Neural progenitor cell (in vitro differentiated cells): Measurements from ENCODE around the gene NEDD4L. TPM values are rescaled to one million over a fixed set of nuclear protein-coding genes. Genes with fewer than 3 reads are reported as not detected.

Source experiments
- DNase-seq: peaks from one replicate; pipeline ENCODE4 v3.0.0-alpha.2; 2016; ENCODE audit warnings: low spot score
- H2AFZ ChIP-seq: fragments of 200-600 bp; sonication (generic); replicated peaks from 2 replicates; pipeline ENCODE4 v1.6.1; 2016; ENCODE audit warnings: antibody characterized with exemption
- H3F3A ChIP-seq: fragments of 200-600 bp; sonication (generic); 2 replicates; pipeline ENCODE4 v1.6.1; 2016; ENCODE audit warnings: antibody characterized with exemption, low read depth
- H3K27ac ChIP-seq: fragments of 200-600 bp; sonication (generic); 2 replicates; pipeline ENCODE4 v1.5.1; 2016; ENCODE audit warnings: mild to moderate bottlenecking
- H3K27me3 ChIP-seq: fragments of 200-600 bp; sonication (generic); 2 replicates; pipeline ENCODE4 v1.6.1; 2016; ENCODE audit warnings: mild to moderate bottlenecking, moderate library complexity
- H3K36me3 ChIP-seq: fragments of 200-600 bp; sonication (generic); 2 replicates; pipeline ENCODE4 v1.5.1; 2016
- H3K4me1 ChIP-seq: fragments of 200-600 bp; sonication (generic); 2 replicates; pipeline ENCODE4 v1.6.1; 2016; ENCODE audit warnings: mixed run types
- H3K4me2 ChIP-seq: fragments of 200-600 bp; sonication (generic); 2 replicates; pipeline ENCODE4 v1.6.1; 2016
- H3K4me3 ChIP-seq: fragments of 200-600 bp; sonication (generic); 2 replicates; pipeline ENCODE4 v1.5.1; 2016
- H3K79me2 ChIP-seq: fragments of 200-600 bp; sonication (generic); 2 replicates; pipeline ENCODE4 v1.6.1; 2016; ENCODE audit warnings: low read depth
- H3K9ac ChIP-seq: fragments of 200-600 bp; sonication (generic); 2 replicates; pipeline ENCODE4 v1.6.1; 2016
- H3K9me3 ChIP-seq: fragments of 200-600 bp; sonication (generic); 2 replicates; pipeline ENCODE4 v1.5.1; 2016; ENCODE audit warnings: low read depth
- H4K20me1 ChIP-seq: fragments of 200-600 bp; sonication (generic); 2 replicates; pipeline ENCODE4 v1.6.1; 2016; ENCODE audit warnings: low read depth
- H3K27ac Mint-ChIP-seq: 3 replicates; pipeline ENCODE4 v1.8.0; 2021; ENCODE audit warnings: mixed read lengths
- H3K27me3 Mint-ChIP-seq: 2 replicates; pipeline ENCODE4 v1.8.0; 2022; ENCODE audit warnings: low read depth, mild to moderate bottlenecking, inconsistent platforms, moderate library complexity, mixed read lengths; ENCODE audit not compliant: insufficient read depth
- H3K36me3 Mint-ChIP-seq: 3 replicates; pipeline ENCODE4 v1.8.0; 2021; ENCODE audit warnings: mixed read lengths
- H3K4me1 Mint-ChIP-seq: 3 replicates; pipeline ENCODE4 v1.8.0; 2021; ENCODE audit warnings: mixed read lengths
- H3K4me3 Mint-ChIP-seq: 3 replicates; pipeline ENCODE4 v1.8.0; 2021; ENCODE audit warnings: mild to moderate bottlenecking, moderate library complexity, mixed read lengths
- H3K9me3 Mint-ChIP-seq: 3 replicates; pipeline ENCODE4 v1.8.0; 2020; ENCODE audit warnings: mixed read lengths
- EZH2 ChIP-seq: fragments of 200-600 bp; sonication (generic); IDR thresholded peaks from 2 replicates; pipeline ENCODE4 v1.6.1; 2017; ENCODE audit warnings: antibody characterized with exemption, mild to moderate bottlenecking, moderate library complexity
- EZH2phosphoT487 ChIP-seq: fragments of 200-600 bp; sonication (generic); IDR thresholded peaks from 2 replicates; pipeline ENCODE4 v1.6.1; 2017; ENCODE audit warnings: antibody characterized with exemption
- total RNA-seq: library from RNA; depleted of rRNA; stranded (reverse); fragments of >200 nt; gene quantifications from 2 replicates; pipeline ENCODE4 v1.2.3, GENCODE V29; 2015; ENCODE audit warnings: low replicate concordance
- TF ChIP-seq, protein P1 (sequence below): fragments of 200-600 bp; sonication (generic); IDR thresholded peaks from 2 replicates; pipeline ENCODE4 v1.5.1; 2017; ENCODE audit warnings: antibody characterized with exemption, mild to moderate bottlenecking

Gene NEDD4L
- total RNA-seq, 1 donor from 2014 or later, result 55.5 TPM

GRCh38 chr18:58370038-58370580 lies 326.1 kb downstream of the NEDD4L start:
- TF ChIP-seq EZH2 (no peak), EZH2phosphoT487 (no peak)
- TF ChIP-seq, protein P1, sequence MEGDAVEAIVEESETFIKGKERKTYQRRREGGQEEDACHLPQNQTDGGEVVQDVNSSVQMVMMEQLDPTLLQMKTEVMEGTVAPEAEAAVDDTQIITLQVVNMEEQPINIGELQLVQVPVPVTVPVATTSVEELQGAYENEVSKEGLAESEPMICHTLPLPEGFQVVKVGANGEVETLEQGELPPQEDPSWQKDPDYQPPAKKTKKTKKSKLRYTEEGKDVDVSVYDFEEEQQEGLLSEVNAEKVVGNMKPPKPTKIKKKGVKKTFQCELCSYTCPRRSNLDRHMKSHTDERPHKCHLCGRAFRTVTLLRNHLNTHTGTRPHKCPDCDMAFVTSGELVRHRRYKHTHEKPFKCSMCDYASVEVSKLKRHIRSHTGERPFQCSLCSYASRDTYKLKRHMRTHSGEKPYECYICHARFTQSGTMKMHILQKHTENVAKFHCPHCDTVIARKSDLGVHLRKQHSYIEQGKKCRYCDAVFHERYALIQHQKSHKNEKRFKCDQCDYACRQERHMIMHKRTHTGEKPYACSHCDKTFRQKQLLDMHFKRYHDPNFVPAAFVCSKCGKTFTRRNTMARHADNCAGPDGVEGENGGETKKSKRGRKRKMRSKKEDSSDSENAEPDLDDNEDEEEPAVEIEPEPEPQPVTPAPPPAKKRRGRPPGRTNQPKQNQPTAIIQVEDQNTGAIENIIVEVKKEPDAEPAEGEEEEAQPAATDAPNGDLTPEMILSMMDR, result no peak
- peaks cover 6% of the 10 kb centered on the region for H3F3A ChIP-seq
- no peaks in the 10 kb centered on the region for H3K36me3 ChIP-seq
- H3K27ac ChIP-seq, result no peak overlapping the region
- no peaks in the 10 kb centered on the region for H3K79me2 ChIP-seq
- Mint-ChIP-seq H3K4me3 (no peak overlapping the region), H3K27me3 (peaks cover 2% of the 10 kb centered on the region), H3K9me3 (no peaks in the 10 kb centered on the region), H3K36me3 (peaks cover 23% of the 10 kb centered on the region), H3K27ac (peak overlapping the region; percentile 34), H3K4me1 (peaks cover 28% of the 10 kb centered on the region)
- no peak overlapping the region for H3K9ac ChIP-seq
- no peak overlapping the region for H3K4me3 ChIP-seq
- peaks cover 21% of the 10 kb centered on the region for H3K4me1 ChIP-seq
- no peak overlapping the region for H3K4me2 ChIP-seq
- no peak overlapping the region for H2AFZ ChIP-seq
- DNase-seq, result no peak
- H3K27me3 ChIP-seq, result no peaks in the 10 kb centered on the region
- peaks cover 6% of the 10 kb centered on the region for H4K20me1 ChIP-seq
- no peaks in the 10 kb centered on the region for H3K9me3 ChIP-seq

DNA sequence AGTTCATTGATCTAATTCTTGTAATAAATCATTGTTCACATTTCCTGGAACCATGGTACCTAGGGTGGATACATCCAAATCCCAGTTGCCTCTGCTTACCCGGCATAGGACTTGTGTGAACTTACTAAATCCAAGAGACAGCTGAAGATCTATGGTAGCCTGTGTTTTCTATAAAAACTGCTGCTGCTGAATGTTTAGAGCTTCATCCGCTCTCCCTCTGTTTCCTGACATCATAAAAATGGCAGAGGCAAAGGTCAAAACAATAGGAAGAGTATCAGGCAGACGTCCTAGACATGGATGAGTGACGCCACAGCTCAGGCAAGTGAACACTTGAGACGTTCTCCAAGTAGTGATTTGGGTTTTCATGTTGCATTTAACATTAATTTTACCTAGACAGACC lies 326.6 kb downstream of the NEDD4L start:
- Histone ChIP-seq H4K20me1 (peaks cover 6% of the 10 kb centered on the region), H2AFZ (no peak overlapping the region), H3K4me1 (peaks cover 21% of the 10 kb centered on the region), H3F3A (peaks cover 6% of the 10 kb centered on the region), H3K36me3 (no peaks in the 10 kb centered on the region), H3K27ac (no peak overlapping the region), H3K9me3 (no peaks in the 10 kb centered on the region), H3K4me2 (no peak overlapping the region), H3K27me3 (no peaks in the 10 kb centered on the region), H3K9ac (no peak overlapping the region), H3K4me3 (no peak overlapping the region), H3K79me2 (no peaks in the 10 kb centered on the region)
- Mint-ChIP-seq H3K9me3 (no peaks in the 10 kb centered on the region), H3K4me1 (peaks cover 33% of the 10 kb centered on the region), H3K36me3 (peaks cover 26% of the 10 kb centered on the region), H3K27ac (peak overlapping the region; percentile 54), H3K4me3 (no peak overlapping the region), H3K27me3 (peaks cover 3% of the 10 kb centered on the region)
- TF ChIP-seq EZH2 (no peak), EZH2phosphoT487 (no peak)
- TF ChIP-seq, protein P1, result no peak
- DNase-seq, result no peak

GRCh38 chr18:58373481-58373880 lies 329.5 kb downstream of the NEDD4L start:
- no peaks in the 10 kb centered on the region for H3K36me3 ChIP-seq
- TF ChIP-seq EZH2phosphoT487, result no peak
- no peak for TF ChIP-seq EZH2
- TF ChIP-seq, protein P1, result no peak
- peaks cover 52% of the 10 kb centered on the region for H3K4me1 Mint-ChIP-seq

More at GRCh38 chr18:58373481-58373880, 329.5 kb downstream of the NEDD4L start:
- peak overlapping the region; percentile 72 for H3K27ac Mint-ChIP-seq
- Histone ChIP-seq H3F3A (peaks cover 6% of the 10 kb centered on the region), H3K27me3 (no peaks in the 10 kb centered on the region), H3K4me2 (peak overlapping the region; percentile 33), H3K9me3 (no peaks in the 10 kb centered on the region), H3K27ac (no peak overlapping the region), H3K79me2 (no peaks in the 10 kb centered on the region), H4K20me1 (peaks cover 6% of the 10 kb centered on the region), H3K9ac (no peak overlapping the region), H3K4me3 (no peak overlapping the region), H3K4me1 (peaks cover 21% of the 10 kb centered on the region), H2AFZ (no peak overlapping the region)
- H3K4me3 Mint-ChIP-seq, result no peak overlapping the region
- peaks cover 23% of the 10 kb centered on the region for H3K36me3 Mint-ChIP-seq
- DNase-seq, result peak; percentile 60
- H3K27me3 Mint-ChIP-seq, result peaks cover 3% of the 10 kb centered on the region
- no peaks in the 10 kb centered on the region for H3K9me3 Mint-ChIP-seq
